GM19328 (cell line): Measurements from ENCODE around the gene GABPB2.
"Not testable (repeated sequence)": the region's sequence is repeated elsewhere in the genome, so short reads cannot be mapped to it uniquely, and the experiment has no call there.

ENCODE experiments used
- ATAC-seq: cut with Tn5 transposase; IDR thresholded peaks from one replicate; pipeline ENCODE4 v1.9.1; 2021; ENCODE audit warnings: mild to moderate bottlenecking, moderate library complexity; ENCODE audit not compliant: unreplicated experiment

GABPB2 gene

GRCh38 chr1:151059109-151060006 is 11.2 kb upstream of the GABPB2 start, which contains the start of gene CDC42SE1:
CDC42SE1 (minus strand) TSS chr1:151059622; CDS start chr1:151055730, 3,892 bp downstream.
- ATAC-seq, result peak; percentile 66

DNA sequence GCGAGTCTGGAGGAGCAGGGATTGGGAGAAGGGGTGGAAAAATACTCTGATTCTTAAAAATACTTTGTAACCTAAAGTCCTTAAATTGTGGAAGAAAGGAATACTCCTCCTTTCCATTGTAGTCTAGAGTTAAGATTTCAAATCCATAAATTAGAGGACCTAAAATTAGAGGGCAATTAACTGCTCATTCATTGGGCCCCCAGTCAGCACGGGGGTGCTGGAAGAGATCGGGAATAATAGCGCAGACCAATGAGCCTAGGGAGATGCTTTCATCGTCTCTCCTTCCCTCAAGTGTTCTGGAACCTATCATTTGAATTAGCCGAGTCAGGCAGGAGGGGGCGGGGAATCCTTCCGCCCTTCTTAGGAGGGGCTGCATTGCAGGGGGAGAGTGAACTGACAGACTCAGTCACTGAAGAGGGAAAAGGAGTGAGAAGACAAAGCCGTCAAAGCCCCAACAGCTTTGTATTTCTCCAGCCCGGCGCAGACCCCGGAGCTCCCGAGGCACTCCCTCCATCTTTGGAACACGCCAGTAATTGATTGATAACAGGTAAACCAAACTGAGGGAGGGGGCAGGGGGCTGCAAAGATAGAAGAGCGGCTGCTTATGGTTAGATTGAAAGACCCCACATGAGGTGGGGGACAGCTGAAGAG is 10.4 kb upstream of the GABPB2 start, which contains the start of gene MLLT11:
Gene MLLT11 (plus strand): TSS at position 391 of the 650 bp plus-strand sequence. CDS start 6,828 bp downstream, outside the sequence.
- no peak for ATAC-seq

DNA sequence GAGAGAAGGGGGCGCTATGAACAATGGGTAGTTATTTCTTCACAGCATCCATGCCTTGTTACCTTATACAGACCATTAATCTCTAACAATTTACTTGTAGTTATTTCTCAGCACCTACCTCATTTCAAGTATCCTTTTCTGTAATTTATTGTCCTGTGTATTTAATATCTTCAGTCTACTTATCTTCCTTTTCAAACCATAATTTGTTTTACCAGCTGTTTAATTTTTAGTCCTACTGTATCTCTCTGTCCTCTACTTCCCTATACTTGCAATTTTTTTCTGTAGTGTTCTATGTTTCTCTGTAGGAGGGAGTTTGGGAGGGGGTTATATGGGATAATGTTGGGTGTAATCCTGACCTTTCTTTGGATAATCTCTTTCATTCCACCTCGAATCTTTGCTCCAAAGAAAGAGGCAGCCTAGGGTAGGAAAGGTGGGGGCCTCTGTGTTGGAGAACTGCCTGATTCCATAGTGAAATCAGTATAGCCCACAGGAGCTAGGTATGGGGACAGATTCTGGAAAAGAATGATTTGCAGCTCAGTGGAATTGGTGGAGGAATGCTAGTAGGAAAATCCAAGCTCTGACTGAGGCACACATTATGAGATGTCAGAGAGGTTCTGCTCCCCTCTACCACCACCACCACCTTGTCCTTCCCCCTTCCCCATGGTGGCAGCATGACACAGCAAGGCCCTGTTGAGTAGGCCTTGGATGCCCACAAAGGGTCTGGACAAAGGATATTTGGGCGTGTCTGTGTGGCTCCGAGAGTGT is 9.7 kb upstream of the GABPB2 start:
- ATAC-seq, result no peak

DNA sequence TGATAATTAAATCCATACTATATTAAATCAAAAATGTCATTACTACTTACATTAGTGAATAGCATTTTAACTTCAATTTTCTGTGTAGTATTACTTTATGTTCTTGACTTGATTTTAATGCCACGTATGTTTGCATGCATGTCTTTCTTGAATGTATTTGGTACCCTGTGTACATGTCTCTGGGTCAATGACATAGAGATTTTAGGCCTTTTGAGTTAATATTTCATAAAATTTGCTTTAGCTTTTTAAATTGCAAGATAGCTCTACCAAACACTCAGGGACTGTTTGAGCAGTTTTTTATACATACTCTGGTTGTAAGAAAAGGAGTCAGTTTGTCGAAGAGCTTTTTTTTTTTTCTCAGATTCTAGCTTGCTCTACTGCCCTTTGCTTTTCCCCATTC is 8.9 kb upstream of the GABPB2 start:
- no peak for ATAC-seq

- ATAC-seq, result no peak
Observed at GRCh38 chr1:151062741-151063371, 7.7 kb upstream of the GABPB2 start.

GRCh38 chr1:151065089-151065645 is 5.4 kb upstream of the GABPB2 start:
- ATAC-seq, result no peak

DNA sequence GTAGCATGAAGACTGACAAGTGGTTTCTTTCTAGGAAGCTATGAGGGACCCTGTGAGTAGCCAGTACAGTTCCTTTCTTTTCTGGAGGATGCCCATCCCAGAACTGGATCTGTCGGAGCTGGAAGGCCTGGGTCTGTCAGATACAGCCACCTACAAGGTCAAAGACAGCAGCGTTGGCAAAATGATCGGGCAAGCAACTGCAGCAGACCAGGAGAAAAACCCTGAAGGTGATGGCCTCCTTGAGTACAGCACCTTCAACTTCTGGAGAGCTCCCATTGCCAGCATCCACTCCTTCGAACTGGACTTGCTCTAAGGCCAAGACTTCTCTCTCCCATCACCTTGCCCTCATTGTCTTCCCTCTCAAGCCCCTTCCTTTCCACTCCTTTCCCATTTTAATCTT is 3.4 kb upstream of the GABPB2 start:
- no peak for ATAC-seq

GRCh38 chr1:151069103-151069486 is 1.5 kb upstream of the GABPB2 start:
- no peak for ATAC-seq

GRCh38 chr1:151072224-151072623 is 1.7 kb downstream of the GABPB2 start:
- ATAC-seq, result no peak

DNA sequence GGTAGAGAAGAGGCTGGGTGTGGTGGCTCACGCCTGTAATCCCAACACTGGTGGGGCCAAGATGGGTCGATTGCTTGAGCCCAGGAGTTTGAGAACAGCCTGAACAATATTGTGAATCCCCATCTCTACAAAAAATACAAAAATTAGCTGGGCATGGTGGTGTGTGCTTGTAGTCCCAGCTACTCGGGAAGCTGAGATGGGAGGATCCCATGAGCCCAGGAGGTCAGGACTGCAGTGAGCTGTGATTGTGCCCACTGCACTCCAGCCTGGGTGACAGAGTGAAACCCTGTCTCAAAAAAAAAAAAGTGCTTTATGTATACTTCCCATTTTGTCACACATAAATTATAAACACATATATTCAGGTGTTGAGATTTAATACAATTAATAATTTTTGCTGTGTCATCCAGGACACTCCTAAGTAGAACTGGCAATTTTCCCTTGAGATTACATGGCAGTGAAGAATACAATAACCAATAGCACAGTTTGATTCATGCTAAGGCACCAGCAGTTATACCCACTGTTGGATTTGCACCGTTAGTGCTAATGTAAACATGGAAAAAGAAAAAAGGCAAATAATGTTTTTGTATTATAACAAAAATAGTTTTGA is 15.5 kb downstream of the GABPB2 start:
- ATAC-seq, result no peak

GRCh38 chr1:151097426-151097825 is 26.9 kb downstream of the GABPB2 start:
- not testable (repeated sequence) for ATAC-seq

- ATAC-seq, result no peak
Observed at GRCh38 chr1:151098126-151098525, 27.6 kb downstream of the GABPB2 start.

- no peak for ATAC-seq
Observed at GRCh38 chr1:151104630-151105029, 34.1 kb downstream of the GABPB2 start.

- no peak for ATAC-seq
Observed at GRCh38 chr1:151106894-151107293, 36.3 kb downstream of the GABPB2 start.

DNA sequence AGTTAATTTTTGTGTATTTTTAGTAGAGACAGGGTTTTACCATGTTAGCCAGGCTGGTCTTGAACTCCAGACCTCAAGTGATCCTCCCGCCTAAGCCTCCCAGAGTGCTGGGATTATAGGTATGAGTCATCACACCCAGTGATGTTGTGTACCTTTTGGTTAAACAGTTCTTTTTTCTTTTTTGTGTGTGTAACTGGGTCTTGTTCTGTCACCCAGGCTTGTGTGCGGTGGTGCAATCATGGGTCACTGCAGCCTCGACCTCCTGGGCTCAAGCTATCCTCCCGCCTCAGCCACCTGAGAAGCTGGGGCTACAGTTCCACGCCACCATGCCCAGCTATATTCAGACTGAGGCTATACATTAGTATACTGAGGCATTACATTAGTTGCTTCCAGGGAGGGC is 37.8 kb downstream of the GABPB2 start:
- ATAC-seq, result no peak

GRCh38 chr1:151113877-151114276 is 43.3 kb downstream of the GABPB2 start:
- ATAC-seq, result no peak

DNA sequence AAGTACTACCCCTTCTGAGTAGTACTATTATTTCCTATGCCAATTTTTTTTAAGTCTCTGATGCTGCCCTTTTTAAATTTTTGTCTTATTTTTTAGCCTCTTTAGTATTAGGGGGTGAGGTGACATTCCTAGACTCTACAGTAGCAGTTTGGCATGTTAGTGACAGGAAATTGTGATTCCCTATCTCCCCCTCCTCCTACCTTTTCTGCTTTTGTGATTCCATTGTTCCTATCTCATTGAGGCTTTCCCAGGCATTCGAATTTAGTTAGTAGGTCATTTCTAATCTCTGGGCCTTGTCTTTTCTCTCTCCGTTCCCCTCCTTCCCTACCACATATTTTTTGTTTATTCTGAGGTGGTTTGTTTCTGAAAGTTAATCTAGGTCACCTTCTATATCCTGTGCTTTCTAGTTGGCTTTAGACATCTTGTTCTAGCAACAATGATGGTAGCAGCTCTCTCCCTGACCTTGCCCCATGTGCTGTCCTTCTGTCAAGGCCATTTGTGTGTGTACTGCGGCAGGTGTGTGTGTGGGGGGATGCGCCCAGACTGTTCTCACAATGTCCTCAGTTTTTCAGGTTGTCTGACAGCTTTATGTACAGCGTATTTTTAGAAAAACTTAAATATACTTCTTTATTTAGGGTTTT is 54.3 kb downstream of the GABPB2 start:
- ATAC-seq, result no peak

GRCh38 chr1:151128800-151129199 is 58.2 kb downstream of the GABPB2 start:
- no peak for ATAC-seq

DNA sequence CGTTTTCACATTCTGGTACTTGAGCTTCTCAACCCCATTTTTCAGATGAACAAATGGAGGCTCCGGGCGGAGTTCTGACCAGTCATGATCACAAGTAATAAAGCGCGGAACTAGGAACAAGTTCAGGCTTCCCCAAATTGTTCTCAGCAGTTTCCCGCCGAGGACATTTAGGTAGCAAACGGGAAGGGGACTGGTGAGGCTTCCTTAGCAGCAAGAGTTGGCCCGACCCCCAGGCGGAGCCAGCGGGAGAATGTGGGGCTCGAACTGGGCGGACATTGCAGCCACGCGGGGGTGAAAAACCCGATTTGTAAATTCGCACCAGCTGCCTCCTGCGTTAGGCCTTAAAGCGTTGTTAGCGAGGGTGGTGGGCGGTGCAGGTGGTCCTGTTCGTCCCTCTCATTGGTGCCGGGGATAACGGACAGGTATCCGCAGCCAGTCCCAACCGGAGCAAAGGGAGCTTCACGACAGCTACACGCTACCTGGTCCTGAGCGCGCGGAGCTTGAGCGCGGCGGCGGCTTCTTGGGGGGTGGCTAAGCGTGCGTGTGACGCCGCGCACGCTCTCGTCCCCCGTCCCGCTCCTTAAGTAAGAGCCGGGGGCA is 60.5 kb downstream of the GABPB2 start:
- no peak for ATAC-seq
